Esophagus muscularis mucosa (tissue), 4 donors: ENCODE data around the gene SUN3. TPM values are rescaled to one million over a fixed set of nuclear protein-coding genes. Genes with fewer than 3 reads are reported as not detected.
A peak's percentile ranks its signal among the peaks of the same experiment; 100 is the strongest.

Experiments used
- DNase-seq: peaks from one replicate; pipeline ENCODE4 v3.0.0-alpha.2; 2017; ENCODE audit errors: extremely low spot score
- H3K27ac ChIP-seq, 4 donors: fragments of 200-600 bp; sonication (generic); replicated peaks in 1 of 4; 1 replicate in 3 of 4; 2 replicates in 1 of 4; pipeline ENCODE4 v1.5.1; 2016 to 2019; ENCODE audit warnings: mild to moderate bottlenecking in 1 of 4
- H3K27me3 ChIP-seq, 4 donors: fragments of 200-600 bp; sonication (generic); one replicate each; pipeline versions ENCODE4 v1.5.1 to v1.6.0; 2016 to 2019
- H3K36me3 ChIP-seq, 4 donors: fragments of 200-600 bp; sonication (generic); one replicate each; pipeline ENCODE4 v1.5.1; 2016 to 2019
- H3K4me1 ChIP-seq, 4 donors: fragments of 200-600 bp; sonication (generic); one replicate each; pipeline ENCODE4 v1.5.1; 2016 to 2019
- H3K4me3 ChIP-seq, 4 donors: fragments of 200-600 bp; sonication (generic); 1 replicate in 2 of 4; 2 replicates in 2 of 4; pipeline ENCODE4 v1.5.1; 2016 to 2019; ENCODE audit warnings: mild to moderate bottlenecking in 4 of 4, moderate library complexity in 1 of 4
- H3K9me3 ChIP-seq, 4 donors: fragments of 200-600 bp; sonication (generic); 1 replicate in 3 of 4; 2 replicates in 1 of 4; pipeline ENCODE4 v1.5.1; 2016 to 2019
- CTCF ChIP-seq, 3 experiments: fragments of 200-600 bp in 2 of 3; fragments of 450-650 bp in 1 of 3; sonication (generic) in 2 of 3; IDR thresholded peaks; one replicate each; pipeline ENCODE4 v1.5.1; 2017 to 2019; ENCODE audit warnings: antibody characterized with exemption in 3 of 3, mild to moderate bottlenecking in 2 of 3, moderate library complexity in 1 of 3
- EP300 ChIP-seq: sonication (generic); formaldehyde crosslinking; IDR thresholded peaks from one replicate; pipeline ENCODE4 v1.6.1; 2017; ENCODE audit warnings: antibody characterized with exemption
- POLR2A ChIP-seq: fragments of 450-650 bp; IDR thresholded peaks from one replicate; pipeline ENCODE4 v1.6.1; 2017; ENCODE audit warnings: antibody characterized with exemption, moderate library complexity, mild to moderate bottlenecking, low read depth
- POLR2AphosphoS5 ChIP-seq, 2 donors: sonication (generic); formaldehyde crosslinking; IDR thresholded peaks; one replicate each; pipeline ENCODE4 v1.6.1; 2017; ENCODE audit warnings: antibody characterized with exemption in 2 of 2
- WGBS: methylation state at CpG from one replicate; pipeline ENCODE4 v1.1.5; 2018; 5-methylcytosine and 5-hydroxymethylcytosine counted together
- intact Hi-C: fragments of 100-400 bp; cut with DNase I; formaldehyde crosslinking; loops from one replicate; pipeline ENCODE4 v1.15.1; 2023
- total RNA-seq, 4 donors: library from RNA; depleted of rRNA; stranded (reverse); fragments of >200 nt; gene quantifications; one replicate each; pipeline versions ENCODE4 v1.1.0 to v1.2.1, GENCODE V29; 2016

The SUN3 gene
- total RNA-seq, 4 donors from 2014 or later = not detected

- 16% methylated on average over 4 of the region's 4 CpGs for WGBS
- Histone ChIP-seq H3K4me1 (peaks cover 14 to 23% (median 17%) of the 10 kb centered on the region in 4 donors), H3K4me3 (peak overlapping the region; percentile 66 to 89 (median 80)), H3K27ac (peak overlapping the region; percentile 81 to 92 (median 90)), H3K36me3 (peaks cover 40 to 47% (median 44%) of the 10 kb centered on the region in 4 donors), H3K9me3 (no peaks in the 10 kb centered on the region), H3K27me3 (no peaks in the 10 kb centered on the region)
- DNase-seq = no peak
- intact Hi-C loops = loop anchor here (2.0 kb wide), 1 partner anchor 112 kb away; no protein-coding TSS in a partner anchor
- TF ChIP-seq EP300 = no peak
- TF ChIP-seq POLR2AphosphoS5 (IDR thresholded peaks at IDR 0.05) = no peak
- no peak for TF ChIP-seq POLR2A
- TF ChIP-seq CTCF (IDR thresholded peaks at IDR 0.05) = no peak
Observed at GRCh38 chr7:47978790-47979144, 50.1 kb downstream of the SUN3 start.

GRCh38 chr7:47973739-47974138 is 55.2 kb downstream of the SUN3 start:
- no peaks in the 10 kb centered on the region for H3K9me3 ChIP-seq
- peaks cover 50 to 89% (median 79%) of the 10 kb centered on the region in 4 donors for H3K36me3 ChIP-seq
- no peak for DNase-seq
- no peaks in the 10 kb centered on the region for H3K27me3 ChIP-seq
- no peak overlapping the region for H3K4me3 ChIP-seq
- no peak for TF ChIP-seq EP300
- no peak for TF ChIP-seq POLR2A
- H3K27ac ChIP-seq = no peak overlapping the region
- H3K4me1 ChIP-seq = peaks cover 13 to 31% (median 15%) of the 10 kb centered on the region in 4 donors
- intact Hi-C loops = no loop called here
- 93% methylated on average over 1 of the region's 1 CpG for WGBS

GRCh38 chr7:47970761-47971160 is 58.1 kb downstream of the SUN3 start:
- TF ChIP-seq EP300 (no peak), CTCF (IDR thresholded peaks at IDR 0.05) (no peak), POLR2A (no peak), POLR2AphosphoS5 (IDR thresholded peaks at IDR 0.05) (no peak)
- Histone ChIP-seq H3K4me3 (no peak overlapping the region), H3K4me1 (peaks cover 0 to 13% (median 0%) of the 10 kb centered on the region in 4 donors), H3K27ac (peak overlapping the region in 3 of 4 donors; percentile 17 to 40 (median 39)), H3K36me3 (peaks cover 46 to 92% (median 85%) of the 10 kb centered on the region in 4 donors), H3K27me3 (no peaks in the 10 kb centered on the region), H3K9me3 (no peaks in the 10 kb centered on the region)
- no peak for DNase-seq
- 46% methylated on average over 1 of the region's 1 CpG for WGBS
- intact Hi-C loops = no loop called here

GRCh38 chr7:47968847-47969774 is 59.8 kb downstream of the SUN3 start:
- 61% methylated on average over 5 of the region's 5 CpGs for WGBS
- peaks cover 0 to 13% (median 0%) of the 10 kb centered on the region in 4 donors for H3K4me1 ChIP-seq
- no peak overlapping the region for H3K27ac ChIP-seq
- H3K36me3 ChIP-seq = peaks cover 48 to 92% (median 85%) of the 10 kb centered on the region in 4 donors
- intact Hi-C loops = no loop called here
- peak; percentile 70 for DNase-seq
- H3K9me3 ChIP-seq = no peaks in the 10 kb centered on the region
- no peak overlapping the region for H3K4me3 ChIP-seq
- no peaks in the 10 kb centered on the region for H3K27me3 ChIP-seq
- TF ChIP-seq CTCF (IDR thresholded peaks at IDR 0.05) = peak; percentile 54 to 80 (median 54)
- TF ChIP-seq POLR2AphosphoS5 (IDR thresholded peaks at IDR 0.05) = no peak
- TF ChIP-seq POLR2A = no peak

GRCh38 chr7:47967708-47968107 is 61.2 kb downstream of the SUN3 start:
- Histone ChIP-seq H3K4me3 (no peak overlapping the region), H3K27me3 (no peaks in the 10 kb centered on the region), H3K4me1 (peaks cover 0 to 13% (median 0%) of the 10 kb centered on the region in 4 donors), H3K9me3 (no peaks in the 10 kb centered on the region), H3K27ac (no peak overlapping the region), H3K36me3 (peaks cover 46 to 92% (median 83%) of the 10 kb centered on the region in 4 donors)
- WGBS = 64% methylated on average over 2 of the region's 2 CpGs
- intact Hi-C loops = no loop called here
- no peak for TF ChIP-seq EP300
- TF ChIP-seq POLR2A = no peak
- DNase-seq = no peak
